Ramos (cell line): ENCODE results near the gene TECR.
"Not testable (repeated sequence)": the region's sequence is repeated elsewhere in the genome, so short reads cannot be mapped to it uniquely, and the experiment has no call there.

Source experiments
- in situ Hi-C: fragments of 300-500 bp; cut with MboI; formaldehyde crosslinking; loops from one replicate; pipeline ENCODE4 v1.14.3; 2022; ENCODE audit warnings: low sequenced_read_pairs; ENCODE audit not compliant: unreplicated experiment

The TECR gene

GRCh38 chr19:14533450-14533849 is 4.1 kb downstream of the TECR start:
- in situ Hi-C loops = no loop called here

DNA sequence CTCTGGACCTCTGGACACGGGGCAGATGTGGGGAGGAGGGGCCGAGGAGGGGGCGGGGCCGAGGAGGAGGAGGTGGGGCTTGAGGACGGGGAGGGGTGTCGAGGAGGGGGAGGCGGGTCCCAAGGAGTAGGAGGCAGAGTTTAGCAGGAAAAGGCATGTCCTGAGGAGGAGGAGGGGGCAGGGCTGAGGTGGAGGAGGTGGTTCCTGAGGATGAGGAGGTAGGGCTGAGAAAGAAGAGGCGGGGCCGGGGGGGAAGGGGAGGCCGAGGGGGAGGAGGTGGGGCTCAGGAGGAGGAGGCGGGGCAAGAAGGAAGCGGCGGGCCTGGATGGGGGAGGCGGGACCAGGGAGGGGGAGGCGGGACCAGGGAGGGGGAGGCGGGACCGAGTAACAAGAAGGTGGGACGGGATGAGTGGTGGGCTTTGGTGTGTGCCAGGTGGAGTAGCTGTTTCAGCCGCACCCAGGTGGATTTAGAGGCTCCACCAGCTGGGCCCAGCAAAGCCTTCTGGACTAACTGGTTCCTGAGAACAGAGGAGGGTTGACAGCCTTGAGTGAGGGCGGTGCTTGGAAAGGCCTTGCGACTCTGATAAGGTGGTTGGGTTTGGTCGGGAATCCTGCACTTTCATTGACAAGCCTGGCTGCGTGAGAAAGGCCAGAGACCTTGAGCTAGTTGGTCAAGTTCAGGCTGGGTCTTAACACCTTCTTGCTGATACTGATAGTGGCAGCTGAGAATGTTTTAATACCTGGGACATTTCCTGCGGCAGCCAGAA is 7.7 kb downstream of the TECR start:
- in situ Hi-C loops = no loop called here

DNA sequence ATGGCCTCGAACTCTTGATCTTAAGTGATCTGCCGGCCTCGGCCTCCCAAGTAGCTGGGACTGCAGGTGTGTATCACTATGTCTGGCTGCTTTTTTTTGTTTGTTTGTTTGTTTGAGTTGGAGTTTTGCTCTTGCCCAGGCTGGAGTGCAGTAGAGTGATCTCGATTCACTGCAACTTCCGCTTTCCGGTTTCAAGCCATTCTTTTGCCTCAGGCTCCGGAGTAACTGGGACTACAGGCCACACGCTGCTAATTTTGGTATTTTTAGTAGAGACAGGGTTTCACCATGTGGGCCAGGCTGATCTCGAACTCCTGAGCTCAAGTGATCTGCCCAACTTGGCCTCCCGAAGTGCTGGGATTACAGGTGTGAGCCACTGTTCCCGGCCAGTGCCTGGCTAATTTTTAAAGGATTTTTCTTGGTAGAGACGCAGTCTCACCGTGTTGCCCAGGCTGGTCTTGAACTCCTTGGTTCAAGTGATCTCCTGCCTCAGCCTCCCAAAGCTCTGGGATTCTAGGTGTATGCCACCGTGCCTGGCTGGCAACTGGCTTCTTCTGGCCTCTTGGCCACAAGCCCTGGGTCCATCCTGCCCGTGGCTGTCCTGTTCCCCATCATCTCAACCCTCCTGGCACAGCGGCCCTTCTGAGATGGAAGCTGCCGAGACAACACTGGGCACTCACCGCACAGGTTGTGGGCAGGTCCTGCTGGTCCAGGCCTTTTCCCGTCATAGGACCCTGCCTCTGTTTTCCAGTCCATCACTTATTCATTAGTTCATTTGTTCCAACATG is 11.5 kb downstream of the TECR start:
- in situ Hi-C loops = no loop called here

DNA sequence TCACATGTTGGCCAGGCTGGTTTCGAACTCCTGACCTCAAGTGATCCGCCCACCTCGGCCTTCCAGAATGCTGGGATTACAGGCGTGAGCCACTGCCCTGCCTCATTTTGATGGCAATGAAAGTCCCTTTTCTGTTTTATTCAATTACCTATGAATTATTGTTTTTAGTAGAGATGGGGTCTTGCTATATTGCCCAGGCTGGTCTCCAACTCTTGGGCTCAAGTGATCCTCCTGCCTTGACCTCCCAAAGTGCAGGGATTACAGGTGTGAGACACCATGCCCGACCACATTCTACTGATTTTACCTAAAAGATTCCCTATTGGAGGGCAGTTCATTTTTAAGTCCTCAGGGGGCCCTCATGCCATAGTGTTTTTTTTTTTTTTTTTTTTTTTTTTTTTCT is 12.6 kb downstream of the TECR start:
- in situ Hi-C loops = not testable (repeated sequence)

- in situ Hi-C loops = no loop called here
Observed at GRCh38 chr19:14542711-14543328, 13.4 kb downstream of the TECR start.

GRCh38 chr19:14544047-14544446 is 14.7 kb downstream of the TECR start:
- in situ Hi-C loops = no loop called here

DNA sequence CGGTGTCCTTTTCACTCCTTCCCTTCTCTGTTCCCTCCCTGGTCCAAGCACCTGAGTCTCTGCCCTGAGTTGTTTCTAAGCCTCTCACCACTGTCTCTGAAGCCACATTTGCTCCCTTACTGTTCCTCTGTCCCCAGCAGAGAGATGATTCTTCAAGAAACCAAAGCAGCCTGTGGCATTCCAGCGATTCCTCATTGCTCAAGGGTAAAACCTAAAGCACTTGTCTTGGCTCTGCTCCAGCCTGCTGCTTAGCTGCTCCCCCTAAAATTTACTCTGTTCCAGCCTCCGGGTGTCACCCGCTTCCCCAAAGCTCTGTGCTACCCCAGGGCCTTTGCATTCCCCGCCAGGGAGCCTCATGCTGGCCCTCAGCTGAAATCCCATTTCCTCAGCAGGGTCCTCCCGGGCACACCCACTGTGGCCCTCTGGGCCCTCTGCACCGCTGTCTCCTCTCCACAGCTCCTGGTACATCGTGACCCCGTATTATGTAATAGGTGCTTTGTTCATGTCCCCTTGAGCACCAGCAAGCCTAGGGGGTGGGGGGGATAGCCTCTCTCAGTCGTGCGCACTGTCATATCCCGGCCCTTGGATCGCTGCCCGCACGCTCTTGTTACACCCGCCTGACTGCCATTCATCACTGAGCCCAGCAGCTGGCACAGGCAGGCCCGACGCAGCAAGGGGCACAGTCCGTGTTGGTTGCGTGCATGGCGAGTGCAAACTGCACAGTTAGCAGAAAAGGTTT is 15.8 kb downstream of the TECR start:
- in situ Hi-C loops = no loop called here

DNA sequence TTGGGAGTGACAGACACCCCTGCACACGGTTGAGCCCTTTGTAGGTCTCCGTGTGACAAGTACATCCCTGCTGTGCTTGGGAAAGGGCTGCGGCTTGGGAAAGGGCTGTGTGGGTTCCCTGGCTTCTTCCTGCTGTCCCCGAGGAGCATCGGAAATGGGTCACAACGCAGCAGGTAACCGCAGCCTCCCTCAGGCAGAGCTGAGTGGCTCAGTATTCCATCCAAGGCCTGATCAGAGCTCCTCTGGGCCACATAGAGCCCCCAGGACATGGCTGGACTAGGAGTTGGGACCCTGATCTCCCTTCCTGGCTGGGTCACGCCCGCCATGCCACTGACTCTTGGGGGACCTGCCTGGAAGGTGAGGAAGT is 16.3 kb downstream of the TECR start:
- in situ Hi-C loops = no loop called here

DNA sequence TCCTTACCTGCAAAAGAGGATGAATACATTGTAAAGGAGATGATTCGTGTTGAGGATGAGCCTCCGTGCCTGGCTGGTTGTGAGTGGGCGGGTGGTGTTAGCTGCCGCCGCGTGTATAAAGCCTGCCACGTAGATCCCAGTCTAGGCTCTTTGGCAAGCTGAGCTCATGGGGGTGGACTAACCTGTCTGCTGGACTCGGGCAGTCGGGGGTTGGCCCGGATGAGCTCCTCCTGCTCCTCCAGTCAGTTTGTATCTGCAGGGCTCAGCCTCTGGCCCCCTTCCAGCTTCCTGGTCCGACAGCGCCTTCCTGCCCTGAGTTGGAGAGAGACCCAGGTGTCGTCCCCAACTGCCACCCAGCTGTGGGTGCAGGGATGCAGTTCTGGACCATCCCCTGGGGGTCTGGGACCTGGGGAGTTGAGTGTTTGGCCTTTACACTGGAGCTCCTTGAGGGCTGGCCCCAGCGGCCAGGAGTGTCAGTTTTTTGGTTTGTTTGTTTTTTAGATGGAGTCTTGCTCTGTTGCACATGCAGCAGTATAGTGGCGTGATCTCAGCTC is 20.9 kb downstream of the TECR start:
- in situ Hi-C loops = no loop called here

- in situ Hi-C loops = not testable (repeated sequence)
Observed at GRCh38 chr19:14551134-14552005, 22.0 kb downstream of the TECR start.

GRCh38 chr19:14552006-14552360 is 22.6 kb downstream of the TECR start:
- in situ Hi-C loops = not testable (repeated sequence)

DNA sequence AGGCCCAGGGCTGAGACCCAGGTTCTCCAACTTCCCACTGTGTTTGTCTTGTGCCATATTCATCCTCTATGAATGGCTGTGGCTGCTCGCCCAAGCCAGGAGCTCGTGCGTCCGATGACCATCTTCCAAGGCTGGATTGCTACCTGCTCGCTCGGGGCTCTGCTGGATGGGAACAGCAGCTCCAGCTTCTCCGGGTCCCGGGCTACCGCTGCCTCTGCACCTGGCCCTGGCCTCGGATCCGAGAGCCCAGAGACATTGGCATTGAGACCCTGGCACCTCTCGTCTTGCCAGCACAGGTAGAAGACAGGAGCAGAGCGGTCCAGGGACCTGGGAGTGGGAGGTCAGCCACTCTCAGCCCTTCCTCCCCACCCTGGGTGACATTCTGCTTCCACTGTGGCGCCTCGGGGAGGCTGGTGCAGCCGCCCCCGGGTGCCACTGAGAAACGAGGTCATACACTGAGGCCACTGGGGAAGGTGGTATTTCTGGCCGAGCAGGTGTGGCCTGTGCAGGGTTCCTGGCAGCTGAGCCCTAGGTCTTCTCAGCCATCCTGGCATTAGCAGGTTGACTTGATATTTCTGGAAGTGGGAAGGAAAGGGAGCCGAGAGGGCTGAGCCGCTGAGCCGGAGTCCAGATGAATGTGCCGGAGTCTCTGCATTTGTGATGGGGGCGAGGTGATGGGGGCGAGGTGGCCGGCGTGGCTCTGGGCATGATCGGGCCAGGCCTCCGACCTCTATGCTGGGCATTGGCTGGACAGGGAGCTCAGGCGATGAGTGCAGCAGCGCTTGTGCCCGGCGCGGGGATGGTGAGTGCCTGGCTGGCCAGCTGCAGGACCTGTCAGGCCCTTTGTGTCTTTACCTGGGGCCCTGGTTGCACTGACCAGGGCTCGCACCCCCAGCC is 23.9 kb downstream of the TECR start:
- in situ Hi-C loops = no loop called here

DNA sequence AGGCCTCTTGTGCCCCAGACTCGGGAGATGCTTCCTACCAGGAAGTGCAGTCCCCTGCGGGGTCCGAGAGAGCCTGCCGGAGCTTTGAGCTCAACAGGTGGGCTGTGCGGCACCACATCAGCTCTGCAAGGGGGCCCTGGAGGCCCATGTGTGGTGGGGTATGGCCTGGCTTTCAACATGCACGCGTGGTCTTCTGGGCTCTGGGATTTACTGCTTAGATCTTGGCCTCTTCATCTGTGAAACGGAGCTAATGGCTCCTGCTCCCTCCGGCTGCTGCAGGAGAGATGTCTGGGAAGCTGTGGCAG is 24.5 kb downstream of the TECR start:
- in situ Hi-C loops = no loop called here

DNA sequence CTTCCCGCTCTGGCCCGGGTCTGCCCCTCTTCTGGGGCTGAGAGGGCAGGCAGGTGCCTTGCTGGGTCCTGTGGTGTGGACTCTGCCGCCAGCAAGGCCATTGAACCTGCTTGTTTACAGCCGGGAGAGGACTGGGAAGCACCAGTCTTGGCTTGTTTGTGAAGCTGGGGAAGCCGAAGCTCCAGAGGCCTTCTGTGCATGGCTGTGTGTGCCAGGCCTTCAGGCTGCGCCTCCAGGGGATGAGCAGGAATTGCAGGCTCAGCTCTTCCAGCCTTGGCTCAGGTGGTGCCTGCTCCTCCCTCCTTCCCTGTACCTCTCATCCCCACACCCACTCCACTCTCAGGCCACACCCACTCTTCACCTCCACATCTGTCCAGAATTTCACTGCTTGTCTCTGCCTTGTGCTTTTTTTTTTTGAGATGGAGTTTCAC is 25.0 kb downstream of the TECR start:
- in situ Hi-C loops = no loop called here

- in situ Hi-C loops = no loop called here
Observed at GRCh38 chr19:14555918-14556661, 26.7 kb downstream of the TECR start.

GRCh38 chr19:14556662-14557188 is 27.3 kb downstream of the TECR start:
- in situ Hi-C loops = no loop called here

GRCh38 chr19:14558370-14559066 is 29.1 kb downstream of the TECR start:
- in situ Hi-C loops = no loop called here
